ENCODE data around the gene RD3L.

DNA sequence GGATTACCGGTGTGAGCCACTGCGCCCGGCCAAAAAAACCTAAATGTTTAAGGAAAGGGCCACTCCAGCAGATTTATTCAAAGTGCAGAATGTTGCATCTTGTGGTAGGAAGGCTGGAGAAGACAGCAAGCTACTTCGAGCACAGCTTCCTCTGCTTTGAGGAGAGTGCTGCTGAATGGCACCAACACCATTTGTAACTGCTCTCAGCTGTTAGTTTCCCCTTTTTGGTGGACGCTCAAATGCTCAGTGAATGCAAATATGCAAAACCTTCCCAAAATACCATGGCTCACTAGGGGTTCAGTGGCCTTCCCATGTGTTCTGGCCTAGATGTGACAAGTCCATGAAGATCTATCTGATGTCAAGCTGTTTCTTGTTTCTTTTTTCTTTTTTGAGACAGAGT is 17.0 kb downstream of the RD3L start:
- TF ChIP-seq, protein P1, sequence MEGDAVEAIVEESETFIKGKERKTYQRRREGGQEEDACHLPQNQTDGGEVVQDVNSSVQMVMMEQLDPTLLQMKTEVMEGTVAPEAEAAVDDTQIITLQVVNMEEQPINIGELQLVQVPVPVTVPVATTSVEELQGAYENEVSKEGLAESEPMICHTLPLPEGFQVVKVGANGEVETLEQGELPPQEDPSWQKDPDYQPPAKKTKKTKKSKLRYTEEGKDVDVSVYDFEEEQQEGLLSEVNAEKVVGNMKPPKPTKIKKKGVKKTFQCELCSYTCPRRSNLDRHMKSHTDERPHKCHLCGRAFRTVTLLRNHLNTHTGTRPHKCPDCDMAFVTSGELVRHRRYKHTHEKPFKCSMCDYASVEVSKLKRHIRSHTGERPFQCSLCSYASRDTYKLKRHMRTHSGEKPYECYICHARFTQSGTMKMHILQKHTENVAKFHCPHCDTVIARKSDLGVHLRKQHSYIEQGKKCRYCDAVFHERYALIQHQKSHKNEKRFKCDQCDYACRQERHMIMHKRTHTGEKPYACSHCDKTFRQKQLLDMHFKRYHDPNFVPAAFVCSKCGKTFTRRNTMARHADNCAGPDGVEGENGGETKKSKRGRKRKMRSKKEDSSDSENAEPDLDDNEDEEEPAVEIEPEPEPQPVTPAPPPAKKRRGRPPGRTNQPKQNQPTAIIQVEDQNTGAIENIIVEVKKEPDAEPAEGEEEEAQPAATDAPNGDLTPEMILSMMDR (IDR thresholded peaks at IDR 0.05), result no peak
- no peak for TF ChIP-seq EP300 (IDR thresholded peaks at IDR 0.05)
- TF ChIP-seq POLR2A (IDR thresholded peaks at IDR 0.05; ENCODE audit: low read depth), result no peak
- no peak for TF ChIP-seq POLR2AphosphoS5 (IDR thresholded peaks at IDR 0.05)

Data from esophagus muscularis mucosa (tissue), 4 donors.